HG03558 (cell line): ENCODE results near the gene ANKH.
"Not testable (repeated sequence)": the region's sequence is repeated elsewhere in the genome, so short reads cannot be mapped to it uniquely, and the experiment has no call there.

Experiments
- ATAC-seq: cut with Tn5 transposase; IDR thresholded peaks from one replicate; pipeline ENCODE4 v1.9.1; 2021; ENCODE audit warnings: moderate number of reproducible peaks; ENCODE audit not compliant: unreplicated experiment; ENCODE audit errors: extremely low read depth

The ANKH gene

DNA sequence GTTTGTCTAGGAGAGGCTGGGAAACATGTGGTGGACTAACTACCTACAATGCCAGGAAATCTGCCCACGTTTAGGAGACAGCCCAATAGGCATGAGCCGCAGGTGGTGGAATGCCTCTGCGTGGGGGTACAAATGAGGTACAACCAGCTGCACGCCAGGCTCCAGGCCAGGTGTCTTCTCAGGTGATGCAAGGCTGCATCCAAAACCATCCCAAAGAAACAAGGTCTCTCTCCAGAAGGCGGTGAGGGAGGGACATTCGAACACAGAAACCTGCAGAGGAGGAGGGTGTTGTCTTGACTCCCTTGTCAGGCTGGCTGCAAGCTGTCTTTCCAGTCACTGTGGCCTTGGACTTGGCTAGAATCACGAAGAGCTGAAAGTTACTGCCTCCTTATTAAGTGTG is 11.6 kb downstream of the ANKH start:
- ATAC-seq: no peak

GRCh38 chr5:14859150-14859549 is 12.4 kb downstream of the ANKH start:
- ATAC-seq: no peak

DNA sequence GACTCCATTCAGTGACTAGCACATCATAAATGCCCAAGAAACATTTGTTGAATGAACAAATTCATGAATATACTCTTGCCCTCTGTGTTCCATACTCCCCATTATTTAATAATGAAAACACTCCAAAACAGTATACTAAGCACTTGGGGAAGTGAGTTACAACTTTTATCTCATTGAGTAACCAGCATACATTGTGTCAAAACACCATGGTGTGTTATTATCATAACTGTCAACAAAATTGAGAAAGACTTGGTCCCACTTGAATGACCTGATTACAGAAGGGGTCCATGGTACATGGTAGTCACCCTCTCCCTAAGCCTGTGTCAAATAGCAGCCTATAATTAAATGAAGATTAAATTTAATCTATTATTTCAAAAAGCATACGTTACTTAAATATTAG is 16.2 kb downstream of the ANKH start:
- ATAC-seq: no peak

- no peak for ATAC-seq
These were observed 16.8 kb downstream of the ANKH start for GRCh38 chr5:14854799-14855198.

- no peak for ATAC-seq
These were observed 17.9 kb downstream of the ANKH start for GRCh38 chr5:14853685-14854084.

- no peak for ATAC-seq
These were observed 18.8 kb downstream of the ANKH start for GRCh38 chr5:14852779-14853178.

- no peak for ATAC-seq
These were observed 19.5 kb downstream of the ANKH start for GRCh38 chr5:14851999-14852526.

DNA sequence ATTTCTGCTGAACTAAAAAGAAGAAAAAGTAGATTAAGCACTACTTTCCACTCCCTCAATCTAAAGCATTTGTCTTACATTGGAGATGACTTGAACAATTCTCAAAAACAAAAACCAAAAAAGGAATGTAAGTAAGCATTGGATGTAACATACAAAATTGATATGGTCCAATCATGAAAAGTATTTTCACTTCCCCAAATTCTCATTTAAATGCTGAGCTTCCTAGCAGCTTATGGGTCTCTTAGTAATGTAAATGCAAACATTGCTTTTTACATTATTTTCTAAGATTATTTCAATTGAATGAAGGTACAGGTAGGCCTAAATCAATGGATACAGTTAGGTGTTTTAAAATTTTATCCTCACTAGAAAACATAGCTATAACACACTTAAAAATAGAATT is 20.0 kb downstream of the ANKH start:
- ATAC-seq: no peak

DNA sequence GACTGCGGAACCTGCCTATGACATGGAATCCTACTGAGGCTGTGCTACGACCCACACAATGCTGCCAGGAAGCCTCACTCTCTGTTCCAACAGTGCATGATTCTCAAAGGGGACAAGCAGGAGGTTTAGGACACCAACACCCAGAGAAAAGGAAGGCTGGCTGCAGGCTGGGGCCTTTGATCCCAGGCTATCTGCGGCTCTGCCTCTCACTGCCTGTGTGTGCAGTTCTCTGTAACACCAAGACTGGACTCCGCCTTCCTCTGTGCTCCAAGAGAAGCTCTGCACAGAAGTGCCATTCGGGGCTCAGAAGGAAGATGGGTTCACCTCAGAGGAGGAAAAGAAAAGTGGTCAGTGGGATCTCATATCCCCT is 20.5 kb downstream of the ANKH start:
- no peak for ATAC-seq

DNA sequence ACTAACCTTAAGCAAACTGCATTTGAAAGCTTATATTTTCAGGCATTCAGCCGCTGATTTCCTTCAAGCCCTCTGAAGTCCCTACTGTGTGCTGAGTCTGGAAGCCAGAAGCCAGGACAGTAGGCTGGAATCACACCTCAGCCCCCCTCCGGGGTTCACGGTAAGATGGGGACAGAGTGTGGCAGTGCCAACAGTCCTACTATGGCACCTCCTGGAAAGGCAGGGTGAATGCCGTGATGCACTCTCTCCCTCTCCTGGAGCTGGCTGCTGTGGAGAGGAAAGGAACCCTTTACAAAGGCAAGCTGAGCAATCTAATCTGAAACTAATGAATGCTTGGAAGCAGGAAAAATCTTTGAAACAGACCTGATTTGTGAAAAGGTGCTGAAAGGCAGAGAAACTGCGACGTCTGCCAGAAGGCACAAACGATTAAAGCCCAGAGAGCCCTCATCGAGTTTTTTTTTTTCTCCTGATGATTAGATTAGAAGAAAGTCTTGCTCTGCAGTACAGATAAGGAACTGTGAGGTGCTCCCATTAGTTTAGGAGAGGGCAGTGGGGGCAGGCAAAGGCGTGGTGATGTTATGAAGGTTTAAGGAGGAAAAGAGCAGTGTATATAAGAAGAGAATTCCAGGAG is 21.0 kb downstream of the ANKH start:
- ATAC-seq: no peak

DNA sequence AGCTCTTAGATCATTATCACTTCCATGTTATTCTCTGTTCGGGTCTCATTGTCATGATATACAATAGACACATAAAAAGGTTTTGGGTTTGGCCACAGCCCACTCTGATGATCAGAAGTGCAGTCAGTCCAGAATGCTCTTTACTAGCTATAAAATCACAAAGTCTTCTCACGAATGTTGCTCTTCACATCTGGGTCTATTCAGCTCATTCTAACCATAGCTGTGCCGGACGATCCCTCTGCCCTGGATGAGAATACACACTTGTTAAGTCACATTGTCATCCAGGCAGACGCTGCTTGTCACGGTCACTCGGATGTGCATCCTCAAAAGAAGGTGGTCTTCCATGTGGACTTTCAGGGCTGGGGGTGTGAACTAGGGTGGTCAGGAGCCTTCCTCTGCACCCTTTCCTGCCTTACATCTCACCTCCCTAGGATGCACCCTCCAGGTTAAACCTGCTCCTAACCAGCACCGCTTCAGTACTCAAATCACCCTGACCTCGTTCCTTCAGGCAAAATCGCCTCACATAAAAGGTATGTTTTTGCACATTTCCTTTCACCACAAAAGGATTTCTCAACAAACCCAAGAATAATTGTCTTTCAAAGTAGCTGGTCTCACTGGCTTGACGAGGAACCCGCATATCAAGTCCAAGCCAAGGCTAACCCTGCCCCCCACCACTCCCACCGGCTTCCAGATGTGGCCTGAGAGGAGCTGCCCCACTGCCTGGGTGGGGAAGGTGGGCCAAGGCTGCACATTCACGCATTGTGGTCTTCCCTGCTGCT is 21.9 kb downstream of the ANKH start:
- ATAC-seq: no peak

DNA sequence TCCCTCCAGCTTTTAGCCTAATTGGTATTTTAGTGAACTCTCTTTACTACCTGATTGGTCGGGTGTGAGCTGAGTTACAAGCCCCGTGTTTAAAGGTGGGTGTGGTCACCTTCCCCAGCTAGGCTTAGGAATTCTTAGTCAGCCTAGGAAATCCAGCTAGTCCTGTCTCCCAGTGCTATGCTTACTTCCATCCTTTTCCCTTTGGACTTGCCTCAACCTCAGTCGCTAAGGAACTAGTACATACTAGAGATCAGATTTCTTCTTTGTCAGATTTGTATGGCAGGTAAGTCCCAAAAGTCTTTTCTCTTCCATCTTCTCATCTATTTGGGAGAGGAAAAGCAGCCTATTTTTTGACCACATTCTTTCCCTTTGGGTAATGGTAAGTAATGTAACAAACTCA is 22.6 kb downstream of the ANKH start:
- not testable (repeated sequence) for ATAC-seq

- no peak for ATAC-seq
These were observed 23.2 kb downstream of the ANKH start for GRCh38 chr5:14848385-14848784.

DNA sequence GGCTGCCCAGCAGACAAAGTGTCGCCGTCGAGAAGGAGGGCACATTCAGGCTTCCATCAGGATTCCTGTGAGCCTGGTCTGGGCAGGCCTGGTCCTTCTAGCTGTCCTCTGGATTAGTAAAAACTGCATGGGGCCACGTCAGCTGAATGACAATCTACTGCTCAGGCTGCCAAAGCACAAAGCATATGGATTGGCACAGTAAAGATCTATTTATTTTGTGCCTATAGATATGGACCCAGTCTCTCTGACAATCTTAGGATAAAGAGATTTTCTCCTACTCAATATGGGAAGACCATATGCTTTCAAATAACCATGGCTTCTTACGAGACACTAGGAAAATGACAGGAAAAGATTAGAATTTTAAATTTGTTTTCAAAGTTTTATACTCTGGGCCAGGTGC is 24.1 kb downstream of the ANKH start:
- no peak for ATAC-seq

DNA sequence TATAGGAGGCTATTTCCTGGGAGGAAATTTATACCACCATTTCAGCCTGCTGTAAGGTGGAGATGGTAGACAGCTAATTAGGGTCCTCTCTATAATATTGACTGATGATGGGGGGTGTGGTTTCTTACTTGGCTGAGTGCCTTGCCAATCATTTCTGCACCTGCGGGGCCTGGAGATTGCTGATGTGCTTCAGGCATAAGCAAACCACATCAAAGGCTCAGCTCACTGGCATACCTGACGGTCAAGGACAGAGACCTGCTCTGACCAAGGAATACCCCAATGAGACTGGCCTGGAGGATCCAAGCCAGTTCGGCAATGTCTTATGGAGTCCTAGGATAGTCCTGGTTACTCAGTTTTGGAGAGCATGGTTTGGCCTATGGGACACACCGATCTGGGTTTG is 29.5 kb downstream of the ANKH start:
- ATAC-seq: no peak

DNA sequence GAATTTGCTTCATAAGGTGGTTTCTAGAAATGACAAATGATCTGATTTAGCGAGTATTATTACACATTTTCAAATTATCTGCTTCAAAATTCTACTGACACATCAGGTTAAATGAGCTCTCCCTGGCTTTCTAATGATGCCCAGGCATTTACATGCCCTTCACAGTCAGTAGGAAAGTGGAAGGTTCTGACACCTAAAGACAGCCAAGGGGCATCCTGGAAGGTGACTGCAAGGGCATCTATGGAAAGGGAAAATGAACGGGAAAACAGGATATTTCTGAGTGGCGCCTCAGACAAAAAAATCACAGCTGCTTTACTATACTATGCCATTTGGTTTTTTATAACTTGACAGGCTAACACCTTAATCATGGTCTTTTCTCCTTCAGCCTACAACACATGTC is 31.0 kb downstream of the ANKH start:
- no peak for ATAC-seq

- ATAC-seq: no peak
These were observed 32.9 kb downstream of the ANKH start for GRCh38 chr5:14838396-14839319.

- ATAC-seq: not testable (repeated sequence)
These were observed 34.0 kb downstream of the ANKH start for GRCh38 chr5:14837423-14838122.

DNA sequence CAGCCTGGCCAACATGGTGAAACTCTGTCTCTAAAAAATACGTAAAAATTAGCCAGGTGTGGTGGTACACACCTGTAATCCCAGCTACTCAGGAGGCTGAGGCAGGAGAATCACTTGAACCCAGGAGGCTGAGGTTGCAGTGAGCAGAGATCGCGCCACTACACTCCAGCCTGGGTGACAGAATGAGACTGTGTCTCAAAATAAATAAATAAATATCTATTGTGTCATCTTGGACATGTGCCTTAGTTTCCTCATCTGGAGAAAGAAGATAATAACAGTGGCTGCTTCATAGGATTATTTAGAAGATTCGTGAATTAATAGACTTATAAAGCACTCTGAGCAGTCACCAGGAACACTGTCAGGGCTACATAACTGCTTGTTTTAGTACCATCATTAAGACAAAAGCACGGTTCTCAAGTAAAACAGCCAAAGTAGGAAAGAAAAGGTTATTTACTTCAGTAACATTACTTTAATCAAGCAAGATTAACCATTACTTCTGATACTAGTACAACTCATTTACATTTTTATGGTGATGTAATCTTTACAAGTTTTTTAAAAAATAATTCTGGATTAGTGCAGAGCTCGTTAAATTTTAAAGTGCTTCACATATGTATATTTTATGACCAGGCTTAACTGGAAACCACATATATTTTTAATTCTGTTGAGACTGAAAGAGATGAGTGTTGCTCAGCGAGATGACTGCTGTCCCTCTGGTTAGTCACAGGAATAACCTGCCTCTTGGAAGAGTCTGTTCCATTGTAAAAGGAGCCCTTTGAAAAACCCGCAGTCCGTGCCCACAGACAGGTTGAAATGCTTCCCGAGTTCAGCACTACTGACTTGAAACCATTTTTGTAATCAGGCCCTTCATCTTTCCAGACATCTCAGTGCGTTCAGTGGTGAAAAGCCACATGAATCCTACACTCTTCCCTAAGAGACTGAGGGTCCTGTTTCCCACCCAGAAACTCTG is 36.7 kb downstream of the ANKH start:
- ATAC-seq: no peak
